Activated CD4-positive, alpha-beta T cell treated with anti-CD3 and anti-CD28 coated beads, Interleukin-2, amount 50 U/mL, for 16 hours (primary cell): ENCODE results near the gene ZNF70.

Experiments used
- DNase-seq: peaks from one replicate; pipeline ENCODE4 v3.0.0-alpha.2; 2020

Gene ZNF70

GRCh38 chr22:23778577-23778900, 27.6 kb upstream of the ZNF70 start:
- DNase-seq = no peak

- DNase-seq = no peak
These were observed 27.1 kb upstream of the ZNF70 start for GRCh38 chr22:23777776-23778576.

GRCh38 chr22:23775779-23776375, 25.0 kb upstream of the ZNF70 start:
- no peak for DNase-seq

GRCh38 chr22:23774922-23775436, 24.1 kb upstream of the ZNF70 start:
- DNase-seq = no peak

GRCh38 chr22:23774114-23774921, 23.4 kb upstream of the ZNF70 start:
- no peak for DNase-seq

- no peak for DNase-seq
These were observed 22.7 kb upstream of the ZNF70 start for GRCh38 chr22:23773483-23774113.

- DNase-seq = peak; percentile 19
These were observed 21.9 kb upstream of the ZNF70 start, which contains the start of gene MMP11 for GRCh38 chr22:23772649-23773473. Gene MMP11 (plus strand): TSS chr22:23772849. CDS start chr22:23772871, 22 bp downstream.

GRCh38 chr22:23772315-23772648, 21.4 kb upstream of the ZNF70 start:
- no peak for DNase-seq

- DNase-seq = no peak
These were observed 18.5 kb upstream of the ZNF70 start for GRCh38 chr22:23769321-23769965.

GRCh38 chr22:23767673-23768548, 17.0 kb upstream of the ZNF70 start, which contains the start of gene CHCHD10:
Gene CHCHD10 (minus strand): TSS chr22:23767972. CDS start chr22:23767874, 98 bp downstream.
- DNase-seq = peak; percentile 82

- DNase-seq = no peak
These were observed 16.4 kb upstream of the ZNF70 start for GRCh38 chr22:23767303-23767672.

GRCh38 chr22:23764899-23765881, 14.3 kb upstream of the ZNF70 start:
- DNase-seq = no peak

GRCh38 chr22:23763954-23764353, 13.0 kb upstream of the ZNF70 start:
- DNase-seq = no peak

GRCh38 chr22:23763579-23763945, 12.7 kb upstream of the ZNF70 start:
- DNase-seq = peak; percentile 48

GRCh38 chr22:23762842-23763578, 12.1 kb upstream of the ZNF70 start, which contains the start of gene C22orf15:
Gene C22orf15 (plus strand): TSS chr22:23762990. CDS start chr22:23763307, 317 bp downstream.
- DNase-seq = no peak

- no peak for DNase-seq
These were observed 9.1 kb upstream of the ZNF70 start for GRCh38 chr22:23760056-23760455.

GRCh38 chr22:23759566-23759965, 8.7 kb upstream of the ZNF70 start:
- DNase-seq = no peak

GRCh38 chr22:23756891-23757290, 6.0 kb upstream of the ZNF70 start:
- DNase-seq = no peak
